KOPT-K1 (cell line): ENCODE measurements around the gene HEATR5A.
A peak's percentile ranks its signal among the peaks of the same experiment; 100 is the strongest.
"Not testable (repeated sequence)": the region's sequence is repeated elsewhere in the genome, so short reads cannot be mapped to it uniquely, and the experiment has no call there.

Source experiments
- H3K27ac ChIP-seq: fragments of 200-600 bp; sonication (generic); 2 replicates; pipeline ENCODE4 v1.5.1; 2016; ENCODE audit warnings: antibody characterized with exemption, mild to moderate bottlenecking, low read depth, low read length; ENCODE audit not compliant: poor library complexity, severe bottlenecking
- H3K36me3 ChIP-seq: fragments of 200-600 bp; sonication (generic); 2 replicates; pipeline ENCODE4 v1.5.1; 2017; ENCODE audit warnings: antibody characterized with exemption, mild to moderate bottlenecking, low read length, moderate library complexity; ENCODE audit not compliant: insufficient read depth
- H3K9me3 ChIP-seq: fragments of 200-600 bp; sonication (generic); 2 replicates; pipeline ENCODE4 v1.5.1; 2017; ENCODE audit warnings: antibody characterized with exemption, low read length, mild to moderate bottlenecking; ENCODE audit not compliant: insufficient read depth, poor library complexity, severe bottlenecking

Gene HEATR5A

DNA sequence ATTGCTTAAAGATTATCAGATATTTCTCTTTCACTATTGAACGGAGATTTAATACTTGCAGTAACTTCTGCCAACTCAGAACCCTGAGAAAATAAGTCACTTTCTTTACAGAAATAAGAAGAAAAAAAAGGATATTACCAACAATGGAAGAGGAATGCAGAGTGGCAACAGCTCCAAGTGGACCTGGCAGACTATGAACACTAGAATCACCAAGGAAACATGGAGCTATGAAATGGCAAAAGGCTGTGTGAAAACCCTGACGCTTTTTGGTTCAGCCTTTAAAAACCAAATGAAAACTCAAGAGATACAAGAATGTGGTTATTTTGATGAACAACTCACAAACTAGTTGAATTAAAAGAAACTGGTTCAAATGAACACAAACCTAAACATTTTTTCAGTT is 19.2 kb upstream of the HEATR5A start:
- Histone ChIP-seq H3K27ac (no peak overlapping the region), H3K36me3 (peaks cover 5% of the 10 kb centered on the region; the same call in 1 of the 2 replicates), H3K9me3 (peaks cover 9% of the 10 kb centered on the region)

GRCh38 chr14:31437045-31437691 is 16.8 kb upstream of the HEATR5A start:
- H3K27ac ChIP-seq, H3K36me3 ChIP-seq, H3K9me3 ChIP-seq: not testable (repeated sequence)

GRCh38 chr14:31435276-31435675 is 14.9 kb upstream of the HEATR5A start:
- peaks cover 18% of the 10 kb centered on the region; the same call in 1 of the 2 replicates for H3K36me3 ChIP-seq
- no peak overlapping the region for H3K27ac ChIP-seq
- H3K9me3 ChIP-seq, result peaks cover 9% of the 10 kb centered on the region

- no peaks in the 10 kb centered on the region for H3K9me3 ChIP-seq
- no peak overlapping the region for H3K27ac ChIP-seq
- H3K36me3 ChIP-seq, result peaks cover 12% of the 10 kb centered on the region; the same call in 1 of the 2 replicates
Measured at GRCh38 chr14:31430634-31431264, 10.4 kb upstream of the HEATR5A start.

GRCh38 chr14:31429791-31430190 is 9.4 kb upstream of the HEATR5A start:
- Histone ChIP-seq H3K27ac (no peak overlapping the region), H3K36me3 (peaks cover 12% of the 10 kb centered on the region; the same call in 1 of the 2 replicates), H3K9me3 (no peaks in the 10 kb centered on the region)

DNA sequence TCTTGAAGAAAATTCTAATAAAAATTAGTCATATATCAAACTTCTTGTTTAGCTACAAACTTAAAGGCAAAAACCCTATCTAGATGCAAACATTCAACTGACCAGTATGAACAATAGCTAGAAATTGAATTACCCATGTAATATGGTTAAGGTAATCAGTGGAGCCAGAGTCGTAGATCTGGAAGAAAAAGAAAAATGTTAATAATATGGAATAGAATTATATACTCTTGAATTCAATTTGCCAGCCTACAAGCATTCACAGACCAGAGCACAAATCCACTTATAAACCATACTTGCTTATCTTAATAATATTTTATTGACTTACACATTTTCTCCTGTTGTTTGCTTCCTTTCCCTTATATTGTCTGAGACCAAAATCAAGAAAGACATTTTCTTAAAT is 7.7 kb upstream of the HEATR5A start:
- Histone ChIP-seq H3K36me3 (peaks cover 12% of the 10 kb centered on the region; the same call in 1 of the 2 replicates), H3K9me3 (no peaks in the 10 kb centered on the region), H3K27ac (no peak overlapping the region)

GRCh38 chr14:31426663-31427062 is 6.3 kb upstream of the HEATR5A start:
- Histone ChIP-seq H3K27ac (no peak overlapping the region), H3K36me3 (peaks cover 7% of the 10 kb centered on the region; the same call in 1 of the 2 replicates), H3K9me3 (no peaks in the 10 kb centered on the region)

DNA sequence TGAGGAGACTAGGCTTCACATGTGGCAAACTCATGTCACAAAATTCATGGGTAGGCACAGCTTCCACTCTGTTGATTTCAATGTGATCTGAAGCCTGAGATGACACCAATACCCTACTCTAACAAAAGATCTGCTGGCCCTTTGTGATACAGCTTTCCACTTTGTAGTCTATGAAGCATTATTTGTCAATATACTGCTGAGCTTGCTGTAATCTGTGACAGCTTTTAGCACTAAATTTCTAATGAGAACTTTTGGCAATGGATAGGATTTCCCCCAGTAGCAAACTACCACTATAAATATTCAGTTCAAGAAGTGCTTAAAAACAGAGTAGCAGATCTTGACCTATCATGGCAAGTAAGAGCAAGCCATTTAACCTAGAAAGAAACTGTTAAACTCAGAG is 5.6 kb upstream of the HEATR5A start:
- H3K9me3 ChIP-seq, result no peaks in the 10 kb centered on the region
- H3K27ac ChIP-seq, result no peak overlapping the region
- H3K36me3 ChIP-seq, result no peaks in the 10 kb centered on the region

- Histone ChIP-seq H3K9me3 (no peaks in the 10 kb centered on the region), H3K36me3 (no peaks in the 10 kb centered on the region), H3K27ac (peak overlapping the region; percentile 39)
Measured at GRCh38 chr14:31421200-31421599, 850 bp upstream of the HEATR5A start.

DNA sequence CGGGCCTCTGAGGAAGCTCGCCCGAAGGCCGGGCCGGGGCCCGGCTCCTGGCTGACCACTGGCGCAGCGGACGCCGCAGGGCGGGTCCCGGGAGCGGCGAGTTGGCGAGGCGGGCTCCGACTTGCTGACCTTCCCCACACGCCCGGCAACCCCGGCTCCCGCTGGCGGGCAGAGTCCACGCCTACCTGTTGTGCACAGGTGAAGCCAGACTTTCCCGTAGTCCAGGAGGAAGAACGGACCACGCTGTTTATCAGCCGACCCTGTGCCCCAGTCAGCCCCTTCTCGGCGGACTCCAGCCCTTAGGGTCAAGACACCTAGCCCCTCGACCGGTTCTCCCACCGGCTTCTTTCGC is 407 bp downstream of the HEATR5A start:
- H3K36me3 ChIP-seq, result no peaks in the 10 kb centered on the region
- H3K27ac ChIP-seq, result peak overlapping the region; percentile 39
- H3K9me3 ChIP-seq, result no peaks in the 10 kb centered on the region

DNA sequence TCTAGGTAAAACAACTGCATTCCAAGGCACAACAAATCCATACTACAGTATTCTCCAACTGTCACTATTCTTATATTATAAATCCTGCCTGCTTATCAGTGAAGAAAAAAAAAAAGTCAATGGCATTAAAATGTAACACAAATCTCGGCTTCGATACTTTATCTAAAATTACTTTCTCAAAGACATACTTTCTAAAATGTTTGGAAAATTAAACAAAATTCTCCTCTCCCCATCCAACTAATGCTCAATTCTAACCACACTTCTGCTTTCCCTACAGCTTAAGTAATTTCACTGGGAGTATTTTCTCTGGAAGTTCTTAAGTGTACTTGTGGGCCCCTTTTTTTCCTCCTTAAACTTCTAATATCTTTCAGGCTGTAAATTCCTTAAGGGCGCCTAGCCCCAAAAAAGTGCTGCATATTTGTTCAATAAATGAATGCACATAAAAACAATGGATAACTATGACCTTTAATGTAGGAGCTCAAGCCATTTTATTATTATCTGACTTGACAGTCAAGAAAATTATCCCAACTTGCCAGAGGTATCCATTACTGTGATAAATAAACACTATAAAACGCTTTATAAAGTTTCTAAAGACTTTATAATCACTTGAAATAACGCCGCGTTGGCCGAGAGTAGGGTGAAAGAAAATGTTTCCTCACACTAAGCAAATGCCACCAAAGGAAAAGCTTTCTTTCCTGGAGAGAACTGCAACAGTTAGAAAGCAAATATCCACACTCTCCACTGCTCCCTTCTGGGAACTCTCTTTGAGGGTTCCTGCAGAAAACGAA is 977 bp downstream of the HEATR5A start:
- H3K27ac ChIP-seq, result peak overlapping the region; percentile 39

GRCh38 chr14:31418440-31418839 is 1.9 kb downstream of the HEATR5A start:
- Histone ChIP-seq H3K27ac (no peak overlapping the region), H3K9me3 (no peaks in the 10 kb centered on the region), H3K36me3 (no peaks in the 10 kb centered on the region)

More for the DNA sequence above, 977 bp downstream of the HEATR5A start:
- H3K9me3 ChIP-seq, result no peaks in the 10 kb centered on the region
- no peaks in the 10 kb centered on the region for H3K36me3 ChIP-seq

DNA sequence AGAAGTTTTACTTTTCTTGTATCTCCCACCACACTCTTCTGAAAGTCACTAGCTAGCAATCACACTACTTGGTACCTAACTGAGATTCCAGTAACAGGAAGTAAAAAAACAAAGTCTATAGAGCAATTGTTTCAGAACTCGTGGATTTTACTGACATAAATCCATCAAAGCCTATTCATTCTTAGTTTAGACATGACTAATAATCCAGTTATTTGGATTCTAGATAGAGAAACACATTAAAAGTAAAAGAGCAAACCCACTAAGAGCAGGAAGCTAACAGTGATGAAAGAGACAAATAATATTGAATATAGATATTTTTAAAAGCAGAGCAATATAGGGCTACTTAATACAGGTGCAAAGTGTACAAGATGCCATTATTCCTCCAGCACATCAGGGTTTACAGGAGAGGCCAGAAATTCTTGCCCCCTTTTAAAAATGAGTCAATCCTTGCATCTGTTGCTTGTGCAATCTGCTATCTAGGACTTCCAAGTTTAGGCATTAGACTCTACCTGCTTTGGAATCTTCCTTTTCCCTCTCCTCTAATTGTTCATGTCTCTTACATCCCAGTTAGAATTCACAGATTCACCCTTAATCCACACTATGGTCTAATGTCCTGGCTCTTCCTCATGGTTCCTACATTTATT is 6.0 kb downstream of the HEATR5A start:
- H3K9me3 ChIP-seq, result no peaks in the 10 kb centered on the region
- no peak overlapping the region for H3K27ac ChIP-seq
- no peaks in the 10 kb centered on the region for H3K36me3 ChIP-seq

DNA sequence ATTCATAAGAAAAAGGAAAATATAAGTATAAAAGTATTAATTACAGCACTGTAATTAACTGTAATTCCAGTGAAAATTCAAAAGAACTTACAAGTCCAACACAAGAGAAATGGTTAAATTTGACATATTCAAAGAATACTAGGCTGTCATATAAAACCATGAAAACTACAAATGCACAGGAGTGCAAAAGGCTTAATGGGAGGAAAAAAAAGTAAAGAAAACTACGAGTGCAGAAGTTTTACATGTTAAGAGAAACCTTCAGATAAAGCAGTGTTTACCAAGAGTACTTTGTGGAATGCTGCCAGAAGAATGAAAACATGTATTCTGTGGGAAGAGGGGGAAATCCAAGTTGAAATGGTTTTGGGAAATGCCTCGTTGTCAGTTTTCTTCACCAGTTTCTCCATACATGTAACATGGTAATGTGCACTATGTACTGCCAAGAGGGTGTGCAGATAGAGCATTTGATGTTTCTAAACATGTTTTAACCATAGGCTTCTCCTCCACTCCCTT is 9.1 kb downstream of the HEATR5A start:
- Histone ChIP-seq H3K27ac (no peak overlapping the region), H3K9me3 (no peaks in the 10 kb centered on the region), H3K36me3 (no peaks in the 10 kb centered on the region)
